Hypothalamus (tissue), 51 donors: ENCODE results near the gene PSG7.
"Not testable (repeated sequence)": the region's sequence is repeated elsewhere in the genome, so short reads cannot be mapped to it uniquely, and the experiment has no call there.

Experiments used
- DNase-seq, 51 donors: peaks; one replicate each; lab custom pipeline; 2025; lab: John Stamatoyannopoulos, UW

Gene PSG7

DNA sequence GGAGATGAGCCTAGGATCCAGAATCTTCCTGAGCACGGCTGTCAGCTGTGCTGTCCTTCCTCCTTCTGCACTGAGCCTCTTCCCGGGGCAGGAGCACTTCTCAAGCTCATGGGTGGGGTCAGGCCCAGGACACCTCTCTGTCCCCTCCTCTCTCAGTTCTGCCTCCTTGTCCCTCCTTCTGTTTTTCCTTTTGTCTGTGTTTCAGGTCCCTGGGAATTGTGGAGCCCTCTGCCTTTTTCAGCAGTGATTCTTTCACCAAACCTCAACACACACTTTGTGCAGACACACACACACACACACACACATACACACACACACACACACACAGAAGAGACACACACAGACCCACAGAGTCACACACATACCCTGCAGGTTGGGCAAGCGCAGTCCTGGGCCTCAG, at the start of gene PSG7:
Gene PSG7, minus strand, starts transcription at position 101 of the 400 bp plus-strand sequence. CDS start 131 bp downstream, outside the sequence.
- not testable (repeated sequence) for DNase-seq

DNA sequence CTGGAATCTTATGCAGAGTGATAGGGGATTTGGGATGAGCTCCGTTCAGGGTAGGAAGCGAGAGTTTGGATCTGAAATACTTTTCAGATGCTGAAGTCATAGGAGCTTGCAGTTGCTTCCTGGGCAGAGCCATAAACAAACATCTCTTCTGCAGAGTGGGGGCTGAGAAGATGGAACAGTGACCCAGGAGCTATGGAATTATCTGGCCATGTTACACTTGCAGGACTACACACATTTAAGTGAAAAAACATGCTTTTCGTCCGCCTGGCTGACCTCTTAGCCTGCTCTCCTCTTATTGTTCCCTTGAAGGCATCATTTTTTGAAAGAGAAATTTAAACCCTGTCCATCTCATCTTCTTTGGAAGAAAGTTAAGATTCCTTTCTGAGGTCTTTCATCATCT, 48.6 kb upstream of the PSG7 start:
- no peak for DNase-seq

DNA sequence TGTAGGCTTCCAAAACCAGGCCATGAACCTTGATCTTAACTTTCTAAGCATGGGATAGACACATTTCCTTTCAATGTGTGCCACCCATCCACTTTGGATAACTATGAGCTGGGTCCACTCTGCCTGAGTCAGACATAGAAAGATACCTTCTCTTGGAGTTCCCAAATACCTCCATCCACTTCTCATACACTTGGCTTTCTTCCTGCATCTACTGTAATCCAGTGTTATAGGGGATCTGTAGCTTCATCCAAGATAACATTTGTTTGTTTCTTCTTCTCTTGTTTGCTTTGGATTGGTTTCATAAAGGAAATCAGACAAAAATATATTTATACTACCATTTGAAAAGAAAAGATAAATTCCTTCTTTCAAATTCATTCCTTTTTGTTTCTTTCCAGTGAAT, 45.1 kb upstream of the PSG7 start:
- DNase-seq: not testable (repeated sequence)

DNA sequence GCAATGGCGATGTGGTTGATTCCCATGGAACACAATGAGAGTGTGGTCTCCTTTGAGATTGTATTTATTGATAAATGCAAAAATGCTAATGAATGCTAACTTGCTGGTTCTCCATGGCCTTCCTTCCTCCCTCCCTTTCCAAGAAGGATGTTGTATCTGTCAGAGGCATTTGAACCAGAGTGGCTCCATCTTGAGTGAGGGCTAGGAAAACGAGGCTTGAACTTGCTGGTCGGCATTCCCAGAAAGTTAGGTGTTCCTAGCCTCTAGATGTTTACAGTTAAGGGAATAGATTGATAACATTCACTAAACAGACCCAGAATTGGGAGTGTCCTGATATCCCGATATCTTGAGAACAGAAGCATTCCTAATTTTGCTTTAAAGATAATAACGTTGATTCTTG, 34.4 kb upstream of the PSG7 start:
- not testable (repeated sequence) for DNase-seq

DNA sequence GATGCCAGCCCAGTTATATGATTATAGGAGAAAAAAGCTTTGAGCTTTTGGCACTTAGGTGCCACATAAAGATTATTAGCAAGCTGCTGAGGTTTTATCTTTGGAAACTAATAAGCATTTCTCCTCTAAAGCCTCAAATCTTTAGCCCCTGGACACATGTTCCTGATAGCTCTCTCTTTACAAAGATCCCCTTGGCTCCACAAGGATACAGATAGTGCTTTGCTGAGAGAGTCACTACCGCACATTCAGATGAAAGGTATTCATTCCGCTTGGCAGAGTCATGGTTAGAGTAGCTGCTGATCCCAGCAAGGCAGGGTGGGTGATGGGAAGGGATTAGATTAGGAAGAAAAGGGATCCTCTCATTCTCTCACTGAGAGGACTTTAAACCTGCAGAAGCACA, 28.2 kb upstream of the PSG7 start:
- no peak for DNase-seq

DNA sequence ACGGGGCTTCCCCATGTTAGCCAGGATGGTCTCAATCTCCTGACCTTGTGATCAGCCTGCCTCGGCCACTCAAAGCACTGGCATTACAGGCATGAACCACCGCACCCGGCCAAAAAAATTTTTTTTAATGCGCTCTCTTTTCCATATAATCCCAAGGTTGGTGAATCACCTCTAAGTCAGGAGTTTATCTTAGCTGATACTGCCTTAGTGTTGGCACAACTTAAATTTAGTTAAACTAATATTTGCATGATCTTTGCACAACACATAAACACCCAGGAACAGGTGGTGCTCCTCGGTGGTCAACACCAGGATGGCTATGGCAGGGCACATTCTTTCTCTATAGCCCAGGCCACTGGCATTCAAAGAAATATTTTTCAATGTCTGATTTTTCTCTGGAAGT, 24.1 kb upstream of the PSG7 start:
- DNase-seq: no peak

DNA sequence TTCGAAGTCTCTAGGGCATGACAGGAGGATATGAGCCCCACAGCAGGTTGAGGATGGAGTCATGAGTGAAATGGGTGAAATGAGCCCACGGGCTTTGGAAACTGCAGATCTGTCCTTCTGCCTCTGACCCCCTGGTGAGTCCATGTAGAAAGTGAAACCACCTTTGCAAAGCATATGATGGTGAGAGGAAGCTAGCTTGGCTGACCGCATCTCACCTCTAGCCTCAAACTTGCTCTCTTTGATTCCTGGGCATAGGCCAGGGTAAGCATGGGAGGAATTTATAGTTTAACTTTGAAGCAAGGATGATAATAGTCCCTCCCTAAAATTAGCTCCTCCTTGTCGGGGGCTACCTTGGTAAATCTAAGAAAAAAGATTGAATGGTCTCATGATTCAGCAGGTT, 15.1 kb upstream of the PSG7 start:
- DNase-seq: not testable (repeated sequence)

DNA sequence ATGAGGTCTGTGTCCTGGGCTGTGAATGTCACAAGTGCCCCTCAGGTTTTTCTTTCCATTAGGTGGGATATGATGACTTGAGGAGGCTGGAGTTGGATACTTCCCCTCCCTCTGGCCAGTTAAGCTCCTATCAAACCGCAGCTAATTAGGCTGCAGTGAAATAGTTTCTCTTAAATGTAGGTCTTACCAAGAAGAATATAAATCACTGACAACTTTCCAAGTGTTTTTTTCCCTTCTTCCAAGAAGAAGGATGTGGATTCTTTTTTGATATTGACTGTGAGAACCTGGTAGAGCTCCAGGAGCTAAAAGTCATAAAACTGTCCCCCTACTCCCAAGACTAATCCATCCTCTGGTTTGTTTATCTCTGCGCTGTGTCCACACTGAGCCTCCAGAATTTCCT, 14.5 kb upstream of the PSG7 start:
- DNase-seq: not testable (repeated sequence)

DNA sequence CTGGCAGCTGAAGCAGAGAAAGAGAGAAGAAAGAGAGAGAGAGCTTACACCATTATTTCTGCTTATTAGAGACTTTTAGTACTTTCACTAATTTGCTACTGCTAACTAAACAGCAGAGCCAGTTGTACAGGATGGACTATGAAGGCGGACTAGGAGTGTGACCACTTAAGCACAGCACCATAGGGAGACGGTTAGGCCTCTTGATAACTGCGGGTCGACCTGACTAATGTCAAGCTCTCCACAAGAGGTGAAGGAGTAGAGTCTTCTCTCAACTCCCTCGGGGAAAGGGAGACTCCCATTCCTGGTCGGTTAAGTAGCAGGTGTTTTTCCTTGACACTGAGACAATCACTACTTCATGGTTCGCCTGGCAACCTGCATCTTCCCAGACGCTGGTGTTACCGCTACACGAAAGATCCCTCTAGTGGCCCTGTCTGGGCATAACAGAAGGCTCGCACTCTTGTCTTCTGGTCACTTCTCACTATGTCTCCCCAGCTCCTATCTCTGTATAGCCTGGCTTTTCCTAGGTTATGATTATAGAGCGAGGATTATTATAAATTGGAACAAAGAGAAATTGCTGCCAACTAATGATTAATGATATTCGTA, 5.3 kb upstream of the PSG7 start:
- DNase-seq: no peak

DNA sequence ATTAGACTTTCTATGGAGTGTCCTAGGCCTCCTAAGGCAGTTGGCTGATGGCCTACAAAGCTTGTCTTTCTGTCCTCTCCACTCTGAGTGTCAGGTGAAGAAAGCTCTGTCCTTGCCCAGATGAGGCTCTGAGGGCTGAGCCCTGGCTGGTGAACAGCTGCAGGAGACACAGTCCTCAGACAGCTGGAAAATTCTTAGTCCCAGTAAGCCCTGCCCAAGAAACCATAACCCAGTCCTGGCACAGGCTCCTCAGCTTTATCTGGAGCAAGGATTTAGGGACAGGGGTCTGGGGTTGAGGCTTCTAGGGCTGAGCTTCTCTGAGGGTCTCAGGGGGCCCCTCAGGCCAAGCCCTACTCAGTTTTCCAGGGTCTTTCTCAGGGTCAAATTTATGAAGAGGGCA, 2.3 kb downstream of the PSG7 start:
- DNase-seq: not testable (repeated sequence)

DNA sequence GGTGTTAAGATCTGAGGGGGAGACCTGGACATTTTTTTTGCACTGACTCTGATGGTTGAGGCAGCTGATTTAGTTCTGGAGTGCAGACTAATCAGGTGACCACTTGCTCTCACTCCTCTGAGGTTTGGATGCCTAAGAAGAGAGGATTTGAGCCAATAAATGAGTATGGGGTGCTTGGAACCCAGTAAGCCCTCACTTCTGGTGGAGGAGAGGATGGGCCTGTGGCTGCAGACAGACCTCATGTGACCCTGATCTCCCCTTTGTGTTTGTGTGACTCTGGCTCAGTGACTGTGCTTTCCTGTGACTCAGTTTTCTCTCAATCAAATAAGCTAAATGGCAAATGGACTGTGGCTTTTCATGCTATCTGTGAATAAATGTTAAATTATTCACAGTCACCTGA, 2.8 kb downstream of the PSG7 start:
- not testable (repeated sequence) for DNase-seq

DNA sequence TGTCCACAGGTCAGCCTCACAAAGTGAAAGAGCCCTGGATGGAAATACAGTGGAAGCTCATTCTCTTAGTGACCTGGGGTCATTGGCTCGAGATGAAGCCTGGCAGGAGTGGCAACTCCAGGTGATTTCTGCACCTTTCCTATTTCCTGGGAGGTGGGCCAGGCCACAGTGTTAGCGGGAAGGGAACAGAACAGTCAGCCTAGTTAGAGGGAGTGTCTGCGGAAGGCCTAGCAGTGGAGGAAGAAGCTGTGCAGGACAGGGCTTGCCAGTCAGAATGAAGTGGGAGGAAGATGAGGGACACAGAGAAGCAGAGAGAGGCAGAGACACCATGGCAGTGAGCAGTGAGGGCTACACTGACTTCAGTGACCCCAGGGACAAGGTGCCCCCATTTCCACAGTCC, 3.6 kb downstream of the PSG7 start:
- not testable (repeated sequence) for DNase-seq

DNA sequence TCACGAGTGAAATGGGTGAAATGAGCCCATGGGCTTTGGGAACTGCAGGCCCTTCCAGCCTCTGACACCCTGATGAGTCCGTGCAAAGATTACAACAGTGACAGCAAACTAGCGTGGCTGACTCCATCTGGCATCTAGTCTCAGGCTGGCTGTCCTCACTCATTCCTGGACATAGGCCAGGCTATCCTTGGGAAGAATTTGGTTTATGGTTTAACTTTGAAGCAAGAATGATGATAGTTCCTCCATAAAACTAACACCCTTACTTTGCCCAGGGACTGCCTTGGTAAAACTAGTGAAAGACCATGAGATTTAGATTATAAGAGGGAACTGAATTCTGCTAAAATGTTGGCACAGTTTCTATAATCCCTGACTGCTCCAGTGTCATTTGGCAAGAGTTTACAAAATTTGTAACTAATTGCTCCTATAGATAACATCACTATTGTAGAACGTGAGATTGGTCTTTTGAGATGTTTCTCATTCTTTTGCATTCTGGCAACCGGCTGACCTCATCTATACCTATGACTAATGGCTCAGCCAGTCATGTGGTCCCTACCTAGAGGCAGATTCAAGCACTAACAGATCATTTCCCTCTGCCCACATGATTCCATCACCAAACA, 4.4 kb downstream of the PSG7 start:
- DNase-seq: not testable (repeated sequence)

DNA sequence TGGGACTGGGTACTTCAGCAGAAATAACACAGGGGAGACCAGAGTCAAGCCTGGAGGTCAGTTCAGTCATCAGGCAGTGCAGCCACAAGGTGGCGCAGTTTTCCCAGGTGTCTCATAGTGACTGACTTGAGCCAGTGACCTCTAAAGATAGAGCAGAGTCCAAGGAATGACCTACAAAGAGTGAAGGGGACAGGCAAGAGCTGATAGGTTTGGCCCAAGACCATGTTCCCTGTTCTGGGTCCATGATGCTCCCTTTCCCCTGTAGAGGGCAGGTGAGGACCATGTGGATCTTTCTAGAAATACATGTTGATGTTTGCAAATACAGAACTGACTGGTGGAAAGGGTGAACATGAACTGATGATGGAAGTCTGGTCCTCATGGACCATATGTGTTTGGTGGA, 6.8 kb downstream of the PSG7 start:
- DNase-seq: not testable (repeated sequence)

DNA sequence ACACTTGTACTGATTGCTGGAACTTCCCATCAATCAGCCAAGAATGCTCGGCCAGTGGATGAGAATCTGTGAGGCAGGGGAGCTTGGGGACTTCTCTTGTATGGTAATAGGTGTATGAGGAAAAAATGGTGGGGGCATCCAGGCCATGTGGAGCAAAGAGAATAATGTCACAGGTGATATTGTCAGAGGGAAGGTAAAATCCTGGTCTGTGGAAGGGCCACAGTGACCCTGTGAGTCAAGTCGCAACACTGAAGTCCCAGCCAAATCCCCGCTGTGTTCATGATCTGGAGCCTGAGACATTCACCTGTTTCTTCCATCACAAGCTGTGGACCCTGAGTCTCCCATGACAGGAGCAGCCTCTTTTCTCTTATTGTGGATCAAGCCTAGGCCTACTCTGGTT, 8.1 kb downstream of the PSG7 start:
- DNase-seq: no peak

DNA sequence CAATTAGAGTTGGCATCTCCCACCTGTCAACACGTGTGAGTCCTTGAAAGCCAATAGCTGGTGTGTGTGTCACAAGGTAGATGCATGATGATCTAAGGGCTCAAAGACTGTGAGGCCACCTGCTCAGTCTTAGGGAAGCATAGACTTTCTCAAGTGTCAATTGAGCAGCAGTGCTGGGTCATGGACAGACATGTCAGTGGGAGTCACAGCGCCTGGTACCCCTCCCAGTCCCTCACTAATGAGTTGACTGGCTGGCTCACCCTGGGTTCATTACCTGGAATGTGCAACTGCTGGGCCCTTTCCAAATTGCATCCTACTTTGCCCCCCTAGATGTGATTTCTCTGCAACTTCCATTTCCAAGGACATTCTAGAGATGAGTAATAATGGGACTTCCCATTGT, 10.2 kb downstream of the PSG7 start:
- no peak for DNase-seq

DNA sequence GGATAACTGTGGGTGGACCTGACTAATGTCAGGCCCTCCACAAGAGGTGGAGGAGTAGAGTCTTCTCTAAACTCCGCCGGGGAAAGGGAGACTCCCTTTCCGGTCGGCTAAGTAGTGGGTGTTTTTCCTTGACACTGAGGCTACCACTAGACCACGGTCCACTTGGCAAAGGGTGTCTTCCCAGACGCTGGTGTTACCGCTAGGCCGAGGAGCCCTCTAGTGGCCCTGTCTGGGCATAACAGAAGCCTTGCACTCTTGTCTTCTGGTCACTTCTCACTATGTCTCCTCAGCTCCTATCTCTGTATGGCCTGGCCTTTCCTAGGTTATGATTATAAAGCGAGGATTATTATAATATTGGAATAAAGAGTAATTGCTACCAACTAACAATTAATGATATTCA, 13.9 kb downstream of the PSG7 start:
- peak in 8 of 51 donors; percentile 0 to 43 (median 4) for DNase-seq

DNA sequence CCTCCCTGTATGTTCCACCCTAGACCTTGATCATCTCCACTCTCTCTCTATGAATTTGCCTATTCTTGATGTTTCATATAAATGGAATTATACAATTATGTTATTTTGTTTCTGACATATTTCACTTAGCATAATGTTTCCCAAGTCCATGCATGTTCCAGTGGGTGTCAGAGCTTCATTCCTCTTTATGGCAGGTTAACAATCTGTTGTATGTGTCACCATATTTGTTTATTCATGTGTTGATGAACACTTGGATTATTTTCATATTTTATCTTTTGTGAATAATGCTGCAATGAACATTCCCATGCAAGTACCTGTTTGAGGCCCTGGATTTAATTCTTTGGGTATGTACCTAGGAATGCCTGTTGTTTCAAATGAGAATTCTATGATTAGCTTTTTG, 16.0 kb downstream of the PSG7 start:
- not testable (repeated sequence) for DNase-seq

DNA sequence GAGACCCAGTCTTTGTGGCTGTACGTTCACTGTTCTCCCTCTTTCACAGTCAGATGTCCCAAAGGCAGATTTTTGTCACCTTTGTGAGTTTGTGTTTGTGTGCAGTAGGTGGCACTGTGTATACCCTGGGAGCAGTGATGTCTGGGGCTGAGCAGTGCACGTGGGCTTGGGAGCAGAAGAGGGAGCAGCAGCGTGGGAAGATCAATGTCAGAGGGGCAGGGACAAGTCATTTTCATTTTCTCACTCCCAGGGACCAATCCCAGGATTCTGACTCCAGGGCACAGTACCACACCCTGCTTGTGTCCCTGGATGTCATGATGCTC, 17.3 kb downstream of the PSG7 start:
- no peak for DNase-seq

DNA sequence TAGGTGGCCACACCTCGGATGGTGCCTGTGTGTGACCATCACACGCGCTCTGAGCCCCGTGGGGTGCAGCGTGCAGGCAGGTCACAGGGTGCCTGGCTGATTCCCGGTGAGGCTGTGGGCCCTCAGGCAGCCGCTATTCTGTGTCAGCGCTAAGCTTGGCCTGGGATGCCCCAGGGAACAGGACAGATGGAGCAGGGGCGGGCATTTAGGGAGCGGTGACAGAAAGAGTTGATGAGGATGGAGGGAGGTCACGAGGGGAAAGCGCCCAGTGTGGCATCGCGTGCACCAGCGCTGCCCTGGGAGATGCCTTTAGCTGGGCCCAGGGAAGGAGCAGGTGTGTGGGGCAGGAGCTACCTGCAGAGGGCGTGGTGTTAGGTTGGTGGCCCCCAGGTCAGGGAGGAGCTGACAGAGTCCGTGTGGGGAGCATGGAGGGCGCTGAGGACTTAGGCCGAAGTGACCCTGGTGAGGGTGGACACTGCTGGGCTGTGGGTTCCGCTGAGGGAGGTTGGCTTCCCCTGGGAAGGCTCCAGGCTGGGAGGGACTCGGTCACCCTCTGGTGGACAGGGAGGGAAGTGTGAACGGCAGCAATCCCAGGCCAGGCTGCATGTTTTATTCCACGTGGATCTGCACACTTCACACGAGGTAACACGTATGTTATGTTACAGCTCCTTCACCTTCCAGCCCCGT, 17.8 kb downstream of the PSG7 start:
- DNase-seq: not testable (repeated sequence)

DNA sequence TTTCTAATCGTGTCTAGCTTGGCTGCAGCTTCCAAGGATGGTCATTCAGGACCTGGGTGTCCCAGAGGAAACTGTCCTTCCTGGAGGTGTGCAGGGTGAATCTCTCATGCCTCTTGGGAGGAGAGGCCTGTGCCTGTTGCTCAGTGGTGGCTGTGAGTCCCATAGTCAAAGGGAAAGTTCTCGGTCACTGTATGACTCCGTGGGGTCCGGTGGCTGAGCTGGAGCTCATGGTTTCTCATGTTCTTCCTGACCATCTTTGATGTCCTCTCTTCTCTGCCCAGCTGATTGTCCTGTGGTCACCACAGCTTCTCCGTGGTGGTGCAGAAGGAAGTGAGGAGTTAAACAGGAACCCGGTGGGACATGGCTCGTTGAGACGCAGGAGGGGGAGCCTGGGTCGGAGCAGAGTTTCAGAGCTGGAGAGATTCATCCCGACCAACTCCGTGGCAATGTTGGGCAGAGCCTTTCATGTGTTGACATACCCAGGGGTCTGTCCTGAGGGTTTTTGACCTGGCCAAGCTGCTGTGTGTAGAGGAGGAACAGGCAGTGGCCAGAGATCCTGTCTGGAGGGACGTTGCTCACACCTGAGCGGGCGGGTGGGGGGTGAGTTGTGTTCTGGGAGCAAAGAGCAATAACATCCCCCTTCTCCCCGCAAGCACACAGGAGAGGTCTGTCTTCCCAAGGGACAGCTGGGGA, 18.5 kb downstream of the PSG7 start:
- DNase-seq: not testable (repeated sequence)

DNA sequence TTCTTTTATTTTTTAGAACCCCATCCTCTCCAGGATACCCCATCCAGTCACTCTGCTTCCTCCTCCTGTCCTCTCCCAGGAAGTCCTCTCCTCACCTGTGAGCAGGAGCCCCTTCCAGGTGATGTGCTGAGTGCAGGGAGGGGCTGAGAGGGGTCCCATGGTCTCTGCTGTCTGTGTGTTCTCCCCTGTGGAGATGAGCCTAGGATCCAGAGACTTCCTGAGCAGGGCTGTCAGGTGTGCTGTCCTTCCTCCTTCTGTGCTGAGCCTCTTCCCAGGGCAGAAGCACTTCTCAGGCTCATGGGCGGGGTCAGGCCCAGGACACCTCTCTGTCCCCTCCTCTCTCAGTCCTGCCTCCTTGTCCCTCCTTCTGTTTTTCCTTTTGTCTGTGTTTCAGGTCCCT, 19.4 kb downstream of the PSG7 start, which contains the start of gene PSG6:
Gene PSG6, minus strand, starts transcription at position 261 of the 400 bp plus-strand sequence. Its CDS starts 102 bp downstream, at position 159.
- DNase-seq: not testable (repeated sequence)
